ENCODE data around the gene IL18R1. TPM values are rescaled to one million over a fixed set of nuclear protein-coding genes. Genes with fewer than 3 reads are reported as not detected.

IL18R1 gene
- total RNA-seq, 1 experiment from 2014 or later: 0.42 TPM

- Histone ChIP-seq H3K36me3 (replicated peaks; ENCODE audit: control insufficient read depth, insufficient read depth, low read length) (no peaks in the 10 kb centered on the region), H3K27me3 (ENCODE audit: control insufficient read depth, insufficient read depth, low read length) (no peaks in the 10 kb centered on the region)
- DNase-seq: no peak
Measured at GRCh38 chr2:102425441-102426132, 70.0 kb downstream of the IL18R1 start.

GRCh38 chr2:102427249-102427648, 71.7 kb downstream of the IL18R1 start:
- no peaks in the 10 kb centered on the region for H3K27me3 ChIP-seq (ENCODE audit: control insufficient read depth, insufficient read depth, low read length)
- H3K4me3 ChIP-seq (ENCODE audit: insufficient read depth, low read depth, low read length): no peak overlapping the region
- no peak for DNase-seq
- no peaks in the 10 kb centered on the region for H3K36me3 ChIP-seq (replicated peaks; ENCODE audit: control insufficient read depth, insufficient read depth, low read length)

More at GRCh38 chr2:102425441-102426132, 70.0 kb downstream of the IL18R1 start:
- no peak overlapping the region for H3K4me3 ChIP-seq (ENCODE audit: insufficient read depth, low read depth, low read length)

- DNase-seq: no peak
- no peak overlapping the region for H3K4me3 ChIP-seq (ENCODE audit: insufficient read depth, low read depth, low read length)
- H3K36me3 ChIP-seq (replicated peaks; ENCODE audit: control insufficient read depth, insufficient read depth, low read length): no peaks in the 10 kb centered on the region
- no peaks in the 10 kb centered on the region for H3K27me3 ChIP-seq (ENCODE audit: control insufficient read depth, insufficient read depth, low read length)
Measured at GRCh38 chr2:102428573-102428972, 73.0 kb downstream of the IL18R1 start.

GRCh38 chr2:102432386-102432785, 76.8 kb downstream of the IL18R1 start:
- Histone ChIP-seq H3K27me3 (ENCODE audit: control insufficient read depth, insufficient read depth, low read length) (no peaks in the 10 kb centered on the region), H3K36me3 (replicated peaks; ENCODE audit: control insufficient read depth, insufficient read depth, low read length) (no peaks in the 10 kb centered on the region), H3K4me3 (ENCODE audit: insufficient read depth, low read depth, low read length) (no peak overlapping the region)
- no peak for DNase-seq

- no peaks in the 10 kb centered on the region for H3K36me3 ChIP-seq (replicated peaks; ENCODE audit: control insufficient read depth, insufficient read depth, low read length)
- no peak overlapping the region for H3K4me3 ChIP-seq (ENCODE audit: insufficient read depth, low read depth, low read length)
- DNase-seq: no peak
- no peaks in the 10 kb centered on the region for H3K27me3 ChIP-seq (ENCODE audit: control insufficient read depth, insufficient read depth, low read length)
Measured at GRCh38 chr2:102433973-102434654, 78.5 kb downstream of the IL18R1 start.

- no peaks in the 10 kb centered on the region for H3K36me3 ChIP-seq (replicated peaks; ENCODE audit: control insufficient read depth, insufficient read depth, low read length)
- H3K27me3 ChIP-seq (ENCODE audit: control insufficient read depth, insufficient read depth, low read length): no peaks in the 10 kb centered on the region
- no peak overlapping the region for H3K4me3 ChIP-seq (ENCODE audit: insufficient read depth, low read depth, low read length)
- DNase-seq: no peak
Measured at GRCh38 chr2:102434655-102435381, 79.2 kb downstream of the IL18R1 start.

GRCh38 chr2:102435741-102436140, 80.1 kb downstream of the IL18R1 start:
- no peaks in the 10 kb centered on the region for H3K36me3 ChIP-seq (replicated peaks; ENCODE audit: control insufficient read depth, insufficient read depth, low read length)
- DNase-seq: no peak
- H3K4me3 ChIP-seq (ENCODE audit: insufficient read depth, low read depth, low read length): no peak overlapping the region
- no peaks in the 10 kb centered on the region for H3K27me3 ChIP-seq (ENCODE audit: control insufficient read depth, insufficient read depth, low read length)

- Histone ChIP-seq H3K27me3 (ENCODE audit: control insufficient read depth, insufficient read depth, low read length) (no peaks in the 10 kb centered on the region), H3K36me3 (replicated peaks; ENCODE audit: control insufficient read depth, insufficient read depth, low read length) (no peaks in the 10 kb centered on the region), H3K4me3 (ENCODE audit: insufficient read depth, low read depth, low read length) (no peak overlapping the region)
- no peak for DNase-seq
Measured at GRCh38 chr2:102436323-102436722, 80.7 kb downstream of the IL18R1 start.

- H3K36me3 ChIP-seq (replicated peaks; ENCODE audit: control insufficient read depth, insufficient read depth, low read length): no peaks in the 10 kb centered on the region
- no peak overlapping the region for H3K4me3 ChIP-seq (ENCODE audit: insufficient read depth, low read depth, low read length)
- no peak for DNase-seq
- no peaks in the 10 kb centered on the region for H3K27me3 ChIP-seq (ENCODE audit: control insufficient read depth, insufficient read depth, low read length)
Measured at GRCh38 chr2:102437122-102437521, 81.5 kb downstream of the IL18R1 start.

DNA sequence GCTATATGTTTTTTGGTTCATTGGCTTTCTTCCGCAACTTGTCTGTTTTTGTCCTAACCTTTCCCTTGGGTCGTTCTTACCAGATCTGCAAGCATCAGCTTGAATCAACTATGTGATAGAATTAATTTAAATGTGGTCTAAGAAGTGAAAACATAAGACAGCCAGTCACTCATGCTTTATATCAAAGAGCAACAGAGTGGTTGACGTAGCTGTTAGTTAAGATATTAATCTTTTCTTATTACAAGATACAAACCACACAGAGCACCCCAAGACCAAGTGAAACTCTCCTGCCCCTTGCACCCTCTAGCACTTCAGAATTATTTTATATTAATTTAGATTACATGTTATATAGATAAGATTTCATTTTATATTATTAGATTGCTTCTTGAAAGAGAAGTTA, 82.5 kb downstream of the IL18R1 start:
- H3K27me3 ChIP-seq (ENCODE audit: control insufficient read depth, insufficient read depth, low read length): no peaks in the 10 kb centered on the region
- DNase-seq: no peak
- H3K36me3 ChIP-seq (replicated peaks; ENCODE audit: control insufficient read depth, insufficient read depth, low read length): no peaks in the 10 kb centered on the region
- no peak overlapping the region for H3K4me3 ChIP-seq (ENCODE audit: insufficient read depth, low read depth, low read length)

- no peak for DNase-seq
- H3K27me3 ChIP-seq (ENCODE audit: control insufficient read depth, insufficient read depth, low read length): no peaks in the 10 kb centered on the region
- no peaks in the 10 kb centered on the region for H3K36me3 ChIP-seq (replicated peaks; ENCODE audit: control insufficient read depth, insufficient read depth, low read length)
- no peak overlapping the region for H3K4me3 ChIP-seq (ENCODE audit: insufficient read depth, low read depth, low read length)
Measured at GRCh38 chr2:102438578-102438977, 83.0 kb downstream of the IL18R1 start.

GRCh38 chr2:102439065-102439695, 83.6 kb downstream of the IL18R1 start:
- Histone ChIP-seq H3K4me3 (ENCODE audit: insufficient read depth, low read depth, low read length) (no peak overlapping the region), H3K27me3 (ENCODE audit: control insufficient read depth, insufficient read depth, low read length) (no peaks in the 10 kb centered on the region), H3K36me3 (replicated peaks; ENCODE audit: control insufficient read depth, insufficient read depth, low read length) (no peaks in the 10 kb centered on the region)
- no peak for DNase-seq

- no peaks in the 10 kb centered on the region for H3K36me3 ChIP-seq (replicated peaks; ENCODE audit: control insufficient read depth, insufficient read depth, low read length)
- H3K27me3 ChIP-seq (ENCODE audit: control insufficient read depth, insufficient read depth, low read length): no peaks in the 10 kb centered on the region
- no peak overlapping the region for H3K4me3 ChIP-seq (ENCODE audit: insufficient read depth, low read depth, low read length)
- peak; percentile 32 for DNase-seq
Measured at GRCh38 chr2:102442967-102443828, 87.6 kb downstream of the IL18R1 start.

DNA sequence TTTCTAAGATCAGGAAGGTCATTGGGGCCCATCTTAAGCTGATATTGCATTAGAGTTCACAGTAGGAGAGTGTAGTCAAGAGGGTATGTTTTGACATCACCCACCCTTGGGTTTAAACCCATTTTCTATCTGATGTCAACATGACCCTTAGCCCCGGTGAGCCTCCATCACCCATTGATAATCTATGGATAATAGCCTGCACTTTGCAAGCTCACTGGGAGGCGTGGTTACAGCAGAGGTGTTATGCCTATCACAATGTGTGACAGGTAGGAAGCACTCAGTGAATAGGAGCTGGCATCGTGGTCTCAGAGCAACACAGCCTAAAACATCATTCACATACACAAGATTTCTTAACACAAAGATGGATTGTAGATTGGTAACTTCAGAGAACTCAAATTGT, 88.6 kb downstream of the IL18R1 start:
- DNase-seq: no peak
- Histone ChIP-seq H3K36me3 (replicated peaks; ENCODE audit: control insufficient read depth, insufficient read depth, low read length) (no peaks in the 10 kb centered on the region), H3K4me3 (ENCODE audit: insufficient read depth, low read depth, low read length) (no peak overlapping the region), H3K27me3 (ENCODE audit: control insufficient read depth, insufficient read depth, low read length) (no peaks in the 10 kb centered on the region)

Measured in H7 (cell line).